GM12891 (cell line): ENCODE measurements around the gene SOWAHA.
A peak's percentile ranks its signal among the peaks of the same experiment; 100 is the strongest.

Experiments
- POLR2A ChIP-seq: IDR thresholded peaks from 2 replicates; pipeline ENCODE4 v1.6.1; 2011; ENCODE audit warnings: low read depth, low read length, control low read depth
- POLR2AphosphoS5 ChIP-seq: IDR thresholded peaks from 2 replicates; pipeline ENCODE4 v1.6.1; 2011; ENCODE audit warnings: low read depth, low read length, control low read depth
- SPI1 ChIP-seq: IDR thresholded peaks from 2 replicates; pipeline ENCODE4 v1.6.1; 2011; ENCODE audit warnings: low read depth, low read length, control low read depth
- TAF1 ChIP-seq: IDR thresholded peaks from 2 replicates; pipeline ENCODE4 v1.6.1; 2011; ENCODE audit warnings: low read depth, low read length, control low read depth

DNA sequence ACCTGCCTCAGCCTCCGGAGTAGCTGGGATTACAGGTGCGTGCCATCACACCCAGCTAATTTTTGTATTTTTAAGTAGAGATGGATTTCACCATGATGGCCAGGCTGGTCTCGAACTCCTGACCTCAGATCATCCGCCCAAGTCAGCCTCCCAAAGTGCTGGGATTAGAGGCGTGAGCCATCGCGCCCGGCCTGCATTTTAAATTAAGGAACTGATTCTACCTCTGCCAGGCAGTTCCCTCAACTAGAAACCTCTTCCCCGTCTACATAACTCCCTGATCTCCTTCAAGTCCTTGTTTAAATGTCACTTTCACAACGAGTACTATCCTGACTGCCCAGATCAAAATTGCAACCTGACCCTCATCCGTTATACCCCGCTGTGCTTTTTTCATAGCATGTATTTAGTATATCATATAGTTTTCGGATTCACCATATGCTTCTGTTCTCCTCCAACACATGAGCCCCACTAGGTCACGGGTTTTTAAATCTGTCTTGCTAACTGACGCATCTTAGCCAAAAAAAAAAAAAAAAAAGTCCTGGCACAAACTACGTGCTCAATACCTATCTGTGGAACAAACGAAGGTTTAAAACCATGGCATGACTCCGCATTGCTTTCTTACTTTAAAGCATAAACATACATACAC lies 858 bp upstream of the SOWAHA start:
- TF ChIP-seq POLR2A (no peak), TAF1 (no peak), POLR2AphosphoS5 (no peak), SPI1 (peak; percentile 35; the same call in 1 of the 2 replicates)
